Stomach (tissue), 9 donors: ENCODE results near the gene SYNE4. TPM values are rescaled to one million over a fixed set of nuclear protein-coding genes. Genes with fewer than 3 reads are reported as not detected.
A peak's percentile ranks its signal among the peaks of the same experiment; 100 is the strongest.

Source experiments
- DNase-seq, 2 donors: peaks; one replicate each; pipeline versions ENCODE4 v3.0.0 to v3.0.0-alpha.2; 2013 to 2019
- H3K27ac ChIP-seq, 5 donors: fragments of 200-600 bp in 4 of 5; sonication (generic) in 4 of 5; one replicate each; pipeline ENCODE4 v1.5.1; 2013 to 2019; ENCODE audit warnings: mild to moderate bottlenecking in 1 of 5, moderate library complexity in 1 of 5
- H3K27me3 ChIP-seq, 3 donors: fragments of 200-600 bp; sonication (generic); one replicate each; pipeline ENCODE4 v1.5.1; 2017 to 2019; ENCODE audit warnings: mixed run types in 1 of 3
- H3K36me3 ChIP-seq, 4 donors: fragments of 200-600 bp; sonication (generic); 1 replicate in 3 of 4; 2 replicates in 1 of 4; pipeline ENCODE4 v1.5.1; 2016 to 2019
- H3K4me1 ChIP-seq, 4 donors: fragments of 200-600 bp; sonication (generic); one replicate each; pipeline ENCODE4 v1.5.1; 2016 to 2019
- H3K4me3 ChIP-seq, 4 donors: fragments of 200-600 bp; sonication (generic) in 3 of 4; one replicate each; pipeline ENCODE4 v1.5.1; 2016 to 2019; ENCODE audit warnings: mild to moderate bottlenecking in 1 of 4
- H3K9me3 ChIP-seq, 4 donors: fragments of 200-600 bp; sonication (generic); one replicate each; pipeline ENCODE4 v1.5.1; 2016 to 2019
- CTCF ChIP-seq, 7 experiments: fragments of 450-650 bp in 4 of 7; fragments of 200-600 bp in 3 of 7; sonication (generic) in 3 of 7; IDR thresholded peaks; one replicate each; pipeline ENCODE4 v1.5.1; 2016 to 2019; ENCODE audit warnings: antibody characterized with exemption in 7 of 7, control low read depth in 2 of 7, mild to moderate bottlenecking in 1 of 7
- EP300 ChIP-seq: sonication (generic); formaldehyde crosslinking; IDR thresholded peaks from one replicate; pipeline ENCODE4 v1.6.1; 2017; ENCODE audit warnings: antibody characterized with exemption
- POLR2A ChIP-seq, 4 donors: fragments of 450-650 bp; IDR thresholded peaks; one replicate each; pipeline ENCODE4 v1.6.1; 2016; ENCODE audit warnings: antibody characterized with exemption in 4 of 4, control low read depth in 2 of 4, mild to moderate bottlenecking in 1 of 4, moderate library complexity in 1 of 4
- POLR2AphosphoS5 ChIP-seq, 3 donors: sonication (generic); formaldehyde crosslinking; IDR thresholded peaks; one replicate each; pipeline ENCODE4 v1.6.1; 2016; ENCODE audit warnings: antibody characterized with exemption in 3 of 3
- WGBS, 5 donors: extraction: QIAGEN DNeasy Blood & Tissue Kit in 3 of 5; methylation state at CpG; one replicate each; pipeline versions ENCODE4 v1.1.5 to v1.1.7; 2013 to 2018; 5-methylcytosine and 5-hydroxymethylcytosine counted together
- intact Hi-C: fragments of 100-400 bp; cut with DNase I; formaldehyde crosslinking; loops from one replicate; pipeline ENCODE4 v1.15.1; 2023; ENCODE audit warnings: low total_unique reads
- polyA plus RNA-seq, 3 donors: library from polyadenylated mRNA; stranded (reverse); fragments of 200-250 nt; gene quantifications; one replicate each; pipeline ENCODE4 v1.2.3, GENCODE V29; 2013
- total RNA-seq, 5 donors: library from RNA; depleted of rRNA; stranded (reverse); fragments of >200 nt; gene quantifications; one replicate each; pipeline versions ENCODE4 v1.1.0 to v1.2.3, GENCODE V29; 2014 to 2016
- donor health status: healthy with polysubstance abuse.
- donor health status: Bipolar disorder and iron deficiency.
- donor health status: healthy.

The SYNE4 gene
- total and polyA plus RNA-seq, 8 donors: 1.3 to 11.2 (median 4.6) TPM; not detected in 1

DNA sequence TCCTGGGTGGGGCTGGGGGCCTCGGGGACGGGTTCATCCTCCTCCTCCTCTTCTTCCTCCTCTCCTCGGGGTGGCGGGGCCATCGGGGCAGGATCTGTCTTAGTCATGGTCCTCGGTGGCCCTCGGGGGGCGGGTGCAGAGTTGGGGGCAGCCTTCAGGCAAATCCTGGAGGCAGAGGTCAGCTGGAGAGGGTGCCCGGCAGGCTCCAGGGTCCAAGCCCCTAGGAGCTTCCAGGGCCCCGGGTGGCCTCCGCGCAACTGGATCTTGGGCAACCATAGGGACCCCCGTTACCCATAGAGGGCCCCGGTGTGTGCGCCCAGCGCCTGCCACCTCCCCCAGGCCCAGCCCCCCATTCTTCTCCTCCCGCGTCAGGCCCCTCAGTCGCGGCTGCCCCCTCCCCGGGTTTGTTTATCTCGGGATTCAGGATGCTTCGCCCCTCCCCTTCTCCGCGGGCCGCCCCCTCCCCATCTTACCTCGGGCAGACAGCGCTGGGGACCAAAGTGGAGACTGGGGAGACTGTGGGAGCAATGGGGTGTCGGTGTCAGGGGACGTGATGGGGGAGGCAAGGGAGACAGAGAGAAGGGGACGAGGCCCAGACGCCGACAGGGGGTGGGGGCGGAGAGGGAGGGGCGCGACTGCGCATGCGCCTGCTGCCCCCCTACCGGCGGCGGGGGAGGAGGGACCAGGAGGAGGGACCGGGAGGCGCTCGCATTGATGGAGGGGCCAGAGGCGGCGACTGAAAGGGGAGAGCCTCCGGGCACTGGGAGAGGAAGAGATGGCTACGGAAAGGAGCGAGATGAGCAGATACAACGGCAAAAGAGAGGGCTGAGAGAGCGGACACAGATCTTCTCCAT is 23.9 kb upstream of the SYNE4 start, which contains the start of gene CLIP3:
CLIP3 (minus strand) TSS at position 623 of the 854 bp plus-strand sequence; CDS start at position 107, 516 bp downstream.
- peaks cover 0 to 26% (median 18%) of the 10 kb centered on the region in 4 donors for H3K4me1 ChIP-seq

GRCh38 chr19:36031308-36031707 is 22.7 kb upstream of the SYNE4 start:
- Histone ChIP-seq H3K27ac (peak overlapping the region in 1 of 5 donors; percentile 84), H3K9me3 (no peaks in the 10 kb centered on the region), H3K36me3 (peaks cover 0 to 33% (median 28%) of the 10 kb centered on the region in 4 donors), H3K4me1 (peaks cover 0 to 26% (median 18%) of the 10 kb centered on the region in 4 donors), H3K4me3 (no peak overlapping the region), H3K27me3 (peaks cover 0 to 13% (median 0%) of the 10 kb centered on the region in 3 donors)
- no peak for TF ChIP-seq CTCF (IDR thresholded peaks at IDR 0.05)
- no peak for TF ChIP-seq POLR2AphosphoS5 (IDR thresholded peaks at IDR 0.05)
- no peak for TF ChIP-seq POLR2A (IDR thresholded peaks at IDR 0.05)
- WGBS, 5 donors: 37 to 62% (median 50%) methylated on average over 6 of the region's 6 CpGs
- DNase-seq: no peak
- intact Hi-C loops: no loop called here

More for the DNA sequence above, 23.9 kb upstream of the SYNE4 start, which contains the start of gene CLIP3:
- no peaks in the 10 kb centered on the region for H3K9me3 ChIP-seq
- intact Hi-C loops: no loop called here
- TF ChIP-seq CTCF (IDR thresholded peaks at IDR 0.05) (peak in 1 of 7 experiments; percentile 10), POLR2A (IDR thresholded peaks at IDR 0.05) (no peak)
- peak within 1 kb of the TSS; percentile 56 to 65 (median 63) for H3K4me3 ChIP-seq
- H3K27me3 ChIP-seq: peaks cover 0 to 13% (median 0%) of the 10 kb centered on the region in 3 donors
- peak in 1 of 2 donors; percentile 90 for DNase-seq
- H3K27ac ChIP-seq: peak within 1 kb of the TSS in 4 of 5 donors; percentile 28 to 84 (median 58)
- peaks cover 0 to 25% (median 16%) of the 10 kb centered on the region in 4 donors for H3K36me3 ChIP-seq
- WGBS, 5 donors: 5 to 10% (median 9%) methylated on average over 32 to 51 of the region's 51 CpGs

DNA sequence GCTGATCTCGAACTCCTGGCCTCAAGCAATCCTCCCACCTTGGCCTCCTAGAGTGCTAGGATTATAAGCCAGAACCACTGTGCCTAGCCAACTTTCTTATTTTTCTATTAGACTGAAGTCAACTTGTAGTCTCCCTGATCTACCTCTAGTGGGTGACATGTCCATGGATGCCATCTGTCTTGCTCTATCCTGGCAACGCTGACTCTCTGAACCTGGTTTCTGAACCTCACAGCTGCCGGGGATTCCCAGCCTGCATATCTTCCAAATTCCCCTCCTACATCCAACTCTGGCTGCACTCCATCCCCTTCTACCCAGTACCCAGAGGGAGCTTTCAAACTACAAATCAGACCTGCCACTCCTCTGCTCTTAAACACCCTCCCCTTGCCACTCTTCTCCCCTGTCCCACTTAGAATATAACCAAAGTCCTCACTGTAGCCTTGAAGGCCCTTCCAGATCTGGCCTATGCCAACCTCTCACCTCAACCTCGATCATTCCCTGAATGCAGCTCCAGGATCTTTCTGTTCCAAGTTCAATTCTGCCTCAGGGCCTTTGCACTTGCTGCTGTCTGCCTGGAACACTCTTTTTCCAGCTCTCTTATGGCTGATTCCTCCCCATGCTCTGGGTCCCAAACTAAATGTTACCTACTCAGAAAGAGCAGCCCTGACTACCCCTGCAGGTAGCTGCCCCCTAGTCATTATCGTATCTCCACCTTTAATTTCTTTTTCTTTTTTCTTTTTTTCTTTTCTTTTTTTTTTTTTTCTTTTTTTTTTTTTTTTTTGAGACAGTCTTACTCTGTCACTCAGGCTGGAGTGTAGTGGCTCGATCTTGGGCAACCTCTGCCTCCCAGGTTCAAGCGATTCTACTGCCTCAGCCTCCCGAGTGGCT is 21.9 kb upstream of the SYNE4 start:
- Histone ChIP-seq H3K36me3 (peaks cover 0 to 40% (median 33%) of the 10 kb centered on the region in 4 donors), H3K27ac (no peak overlapping the region), H3K27me3 (peaks cover 0 to 13% (median 0%) of the 10 kb centered on the region in 3 donors), H3K4me1 (peaks cover 0 to 26% (median 18%) of the 10 kb centered on the region in 4 donors), H3K4me3 (no peak overlapping the region), H3K9me3 (no peaks in the 10 kb centered on the region)
- TF ChIP-seq POLR2A (IDR thresholded peaks at IDR 0.05): no peak
- TF ChIP-seq EP300: no peak
- intact Hi-C loops: no loop called here
- WGBS, 5 donors: 84 to 89% (median 88%) methylated on average over 8 of the region's 8 CpGs
- peak in 1 of 2 donors; percentile 37 for DNase-seq

GRCh38 chr19:36028313-36029041 is 19.9 kb upstream of the SYNE4 start:
- no peak overlapping the region for H3K27ac ChIP-seq
- TF ChIP-seq EP300: no peak
- no peak for TF ChIP-seq CTCF (IDR thresholded peaks at IDR 0.05)
- TF ChIP-seq POLR2AphosphoS5 (IDR thresholded peaks at IDR 0.05): no peak
- no peak for TF ChIP-seq POLR2A (IDR thresholded peaks at IDR 0.05)
- H3K27me3 ChIP-seq: peaks cover 0 to 13% (median 0%) of the 10 kb centered on the region in 3 donors
- WGBS, 5 donors: 77 to 86% (median 82%) methylated on average over 10 of the region's 10 CpGs
- no peak for DNase-seq
- no peaks in the 10 kb centered on the region for H3K9me3 ChIP-seq
- H3K4me3 ChIP-seq: no peak overlapping the region
- peaks cover 0 to 25% (median 17%) of the 10 kb centered on the region in 4 donors for H3K4me1 ChIP-seq
- intact Hi-C loops: no loop called here
- peaks cover 4 to 51% (median 38%) of the 10 kb centered on the region in 4 donors for H3K36me3 ChIP-seq
